Measurements from ENCODE around the gene HOXA10. TPM values are rescaled to one million over a fixed set of nuclear protein-coding genes. Genes with fewer than 3 reads are reported as not detected.

The HOXA10 gene
- total RNA-seq, 1 experiment from 2014 or later = 19.6 TPM

DNA sequence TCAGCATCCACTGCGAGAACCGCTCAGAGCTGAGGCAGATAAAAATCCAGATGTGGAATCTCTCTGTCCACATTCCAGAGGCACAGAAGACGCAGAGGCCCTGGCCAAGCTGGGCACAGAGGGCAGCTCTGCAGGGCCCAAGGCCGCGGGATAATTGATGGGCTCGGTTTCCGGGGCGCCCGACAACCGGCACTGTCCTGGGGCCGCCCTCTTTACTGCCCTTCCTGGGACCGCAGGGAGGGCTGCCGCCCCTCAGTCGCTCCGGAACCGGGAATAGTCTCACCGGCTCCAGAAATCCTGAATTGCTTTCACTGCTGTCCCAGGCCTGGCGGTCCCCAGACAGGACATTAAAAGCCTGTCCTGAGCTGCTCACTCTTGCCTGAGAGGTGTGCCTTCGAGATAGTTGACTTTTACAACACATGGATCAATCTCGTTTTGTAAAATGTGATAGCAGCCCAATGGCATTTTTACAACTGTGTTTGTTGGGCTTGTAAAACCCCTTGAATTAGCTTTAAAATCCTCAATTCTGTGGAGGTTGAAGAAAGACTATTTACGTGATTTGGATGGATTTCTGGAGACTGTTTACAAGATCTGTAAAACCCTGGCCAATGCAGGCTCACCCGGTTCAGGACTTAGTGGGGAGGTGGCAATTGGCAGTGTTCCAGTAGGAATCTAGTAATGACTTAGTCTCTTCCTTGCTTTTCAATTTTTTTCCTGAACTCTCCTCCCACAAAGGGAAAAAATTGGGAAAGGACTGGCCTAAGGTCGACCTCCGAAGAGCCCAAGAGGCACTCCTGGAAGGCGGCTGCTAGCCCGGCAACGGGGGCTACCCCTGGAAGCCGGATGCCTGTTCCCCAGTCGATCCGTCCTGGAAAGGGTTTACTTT, 25.1 kb downstream of the HOXA10 start:
- H2AFZ ChIP-seq (ENCODE audit: low read depth, low read length, poor library complexity, severe bottlenecking) = no peak overlapping the region
- ATAC-seq = no peak
- BruUV-seq (replicated peaks) = no TSS peak

More for the DNA sequence above, 25.1 kb downstream of the HOXA10 start:
- Histone ChIP-seq H4K20me1 (ENCODE audit: insufficient read depth) (no peaks in the 10 kb centered on the region), H3K79me2 (ENCODE audit: insufficient read depth, low read length) (peaks cover 45% of the 10 kb centered on the region), H3K27me3 (ENCODE audit: insufficient read depth, low read length) (no peaks in the 10 kb centered on the region), H3K9me2 (ENCODE audit: insufficient read depth) (no peaks in the 10 kb centered on the region), H3K4me1 (ENCODE audit: control insufficient read depth in 1 of 2, insufficient read depth in 2 of 2, low read length in 2 of 2) (peaks cover 26 to 62% of the 10 kb centered on the region in 2 experiments), H3K27ac (ENCODE audit: low read depth, low read length) (peak overlapping the region; percentile 82), H3K36me3 (ENCODE audit: control insufficient read depth in 1 of 2, insufficient read depth in 2 of 2, low read length in 2 of 2) (peaks cover 5 to 6% of the 10 kb centered on the region in 2 experiments; a peak in 2 of 4 replicates), H3K4me3 (replicated peaks in 1 of 2; ENCODE audit: low read depth in 1 of 2, low read length in 2 of 2) (peak overlapping the region; percentile 40 to 71), H3K9me3 (ENCODE audit: control insufficient read depth in 1 of 2, insufficient read depth in 1 of 2, low read depth in 1 of 2, low read length in 2 of 2) (no peaks in the 10 kb centered on the region), H3K4me2 (ENCODE audit: low read length) (peak overlapping the region; percentile 95), H3K9ac (ENCODE audit: low read length) (peak overlapping the region; percentile 74)
- RAD21 ChIA-PET (ENCODE audit: low non-redundant PET in 1 of 2, low total read pairs in 2 of 2, uncharacterized antibody in 2 of 2, unreplicated experiment in 2 of 2) = interaction anchor here (0.5 to 1.2 kb wide), 2 partner anchors 767 to 779 kb away, joined by 3 to 4 read pairs; no protein-coding TSS in a partner anchor
- POLR2A ChIA-PET = interaction anchor here (1.1 to 2.5 kb wide), 2 partner anchors 16 to 467 kb away, joined by 4 to 8 read pairs; no protein-coding TSS in a partner anchor
- CTCF ChIA-PET = interaction anchor here (0.6 to 3.7 kb wide), 3 partner anchors 12 to 462 kb away, joined by 3 to 27 read pairs (median 10); no protein-coding TSS in a partner anchor
- TF ChIP-seq, protein P1, sequence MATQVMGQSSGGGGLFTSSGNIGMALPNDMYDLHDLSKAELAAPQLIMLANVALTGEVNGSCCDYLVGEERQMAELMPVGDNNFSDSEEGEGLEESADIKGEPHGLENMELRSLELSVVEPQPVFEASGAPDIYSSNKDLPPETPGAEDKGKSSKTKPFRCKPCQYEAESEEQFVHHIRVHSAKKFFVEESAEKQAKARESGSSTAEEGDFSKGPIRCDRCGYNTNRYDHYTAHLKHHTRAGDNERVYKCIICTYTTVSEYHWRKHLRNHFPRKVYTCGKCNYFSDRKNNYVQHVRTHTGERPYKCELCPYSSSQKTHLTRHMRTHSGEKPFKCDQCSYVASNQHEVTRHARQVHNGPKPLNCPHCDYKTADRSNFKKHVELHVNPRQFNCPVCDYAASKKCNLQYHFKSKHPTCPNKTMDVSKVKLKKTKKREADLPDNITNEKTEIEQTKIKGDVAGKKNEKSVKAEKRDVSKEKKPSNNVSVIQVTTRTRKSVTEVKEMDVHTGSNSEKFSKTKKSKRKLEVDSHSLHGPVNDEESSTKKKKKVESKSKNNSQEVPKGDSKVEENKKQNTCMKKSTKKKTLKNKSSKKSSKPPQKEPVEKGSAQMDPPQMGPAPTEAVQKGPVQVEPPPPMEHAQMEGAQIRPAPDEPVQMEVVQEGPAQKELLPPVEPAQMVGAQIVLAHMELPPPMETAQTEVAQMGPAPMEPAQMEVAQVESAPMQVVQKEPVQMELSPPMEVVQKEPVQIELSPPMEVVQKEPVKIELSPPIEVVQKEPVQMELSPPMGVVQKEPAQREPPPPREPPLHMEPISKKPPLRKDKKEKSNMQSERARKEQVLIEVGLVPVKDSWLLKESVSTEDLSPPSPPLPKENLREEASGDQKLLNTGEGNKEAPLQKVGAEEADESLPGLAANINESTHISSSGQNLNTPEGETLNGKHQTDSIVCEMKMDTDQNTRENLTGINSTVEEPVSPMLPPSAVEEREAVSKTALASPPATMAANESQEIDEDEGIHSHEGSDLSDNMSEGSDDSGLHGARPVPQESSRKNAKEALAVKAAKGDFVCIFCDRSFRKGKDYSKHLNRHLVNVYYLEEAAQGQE (IDR thresholded peaks at IDR 0.05; ENCODE audit: low read depth) = no peak
- no peak for TF ChIP-seq ZFX (IDR thresholded peaks at IDR 0.05)
- TF ChIP-seq EGR1 (IDR thresholded peaks at IDR 0.05; ENCODE audit: low read depth) = no peak
- intact Hi-C loops (cut with micrococcal nuclease) = no loop called here
- no peak for DNase-seq (ENCODE audit: low read depth, low spot score)
